Raji (cell line): ENCODE data around the gene NKAIN2.

ENCODE experiments used
- POLR2A ChIP-seq: IDR thresholded peaks from 2 replicates; pipeline ENCODE4 v1.6.1; 2011; ENCODE audit warnings: low read depth, low read length, control low read depth; ENCODE audit not compliant: insufficient read depth

The NKAIN2 gene

DNA sequence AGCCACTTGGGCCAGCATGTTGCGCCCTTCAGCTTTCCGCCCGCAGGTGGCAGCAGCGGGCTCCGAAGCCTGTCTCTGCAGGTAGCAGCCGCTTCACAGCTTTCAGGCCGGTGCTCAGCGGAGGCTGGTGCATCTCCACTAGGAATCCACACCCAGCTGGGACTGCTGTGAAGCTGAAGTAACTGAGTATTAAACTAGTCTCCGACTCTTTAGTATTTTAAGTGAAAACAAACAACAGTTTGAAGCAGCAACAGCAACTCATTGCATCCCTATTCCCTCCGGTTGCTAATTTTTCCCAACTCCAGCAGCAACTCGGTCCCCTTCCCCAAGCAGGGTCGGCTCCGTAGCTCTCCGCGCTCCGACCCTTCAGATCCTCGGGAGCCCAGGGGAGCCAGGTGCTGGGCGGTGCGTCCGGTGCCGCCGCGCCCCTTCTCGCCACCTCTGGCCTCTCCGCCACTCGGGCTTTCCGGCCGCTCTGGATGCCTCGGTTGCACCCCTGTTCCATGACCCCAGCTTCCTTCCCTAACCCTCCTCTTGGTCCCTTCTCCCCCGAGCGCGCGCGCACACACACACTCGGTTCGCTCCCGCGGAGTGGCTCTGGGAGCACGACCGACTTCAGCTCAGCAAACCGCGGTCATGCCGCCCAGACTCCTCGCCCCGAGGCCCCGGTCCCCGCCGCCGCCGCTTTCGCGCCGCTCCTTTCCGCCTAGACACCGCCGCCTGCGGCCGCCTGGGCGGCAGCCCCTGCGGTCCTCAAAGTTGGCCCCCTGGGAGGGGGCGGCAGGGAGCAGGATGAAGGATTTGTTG lies 765 bp upstream of the NKAIN2 start:
- no peak for TF ChIP-seq POLR2A

DNA sequence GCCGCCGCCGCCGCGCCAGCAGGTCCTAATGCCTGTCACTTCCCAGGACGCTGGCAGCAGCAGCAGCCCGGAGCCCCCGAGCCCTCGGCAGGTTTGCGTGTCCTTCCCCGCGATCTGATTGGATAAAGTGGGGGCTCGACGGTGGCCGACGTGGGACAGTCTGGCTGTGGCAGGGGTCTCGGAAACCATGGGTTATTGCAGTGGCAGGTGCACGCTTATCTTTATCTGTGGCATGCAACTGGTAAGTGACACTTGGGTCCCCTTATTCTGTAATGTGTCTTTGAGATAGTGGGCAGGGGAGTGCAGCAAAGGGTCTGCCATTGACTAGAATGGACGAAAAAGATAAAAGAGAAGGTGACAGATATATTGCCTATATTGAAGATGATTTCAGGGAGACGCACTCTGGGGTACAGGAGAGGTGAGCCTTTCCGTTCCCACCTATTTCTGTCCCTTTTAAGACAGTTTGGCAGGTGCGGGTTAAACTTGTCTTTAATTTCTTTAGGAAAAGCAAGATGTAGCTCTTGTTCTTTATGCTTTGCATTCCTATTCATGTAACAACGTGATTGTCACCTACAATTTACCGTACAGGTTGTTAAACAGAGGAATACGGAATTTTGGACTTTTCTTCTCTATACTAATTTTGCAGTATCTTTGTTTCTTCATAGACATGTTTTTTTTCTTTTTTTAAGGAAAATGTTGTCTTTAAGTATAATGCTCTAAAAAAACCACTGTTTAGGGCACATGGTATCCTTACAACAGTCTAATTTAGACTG lies 535 bp downstream of the NKAIN2 start:
- TF ChIP-seq POLR2A = no peak

DNA sequence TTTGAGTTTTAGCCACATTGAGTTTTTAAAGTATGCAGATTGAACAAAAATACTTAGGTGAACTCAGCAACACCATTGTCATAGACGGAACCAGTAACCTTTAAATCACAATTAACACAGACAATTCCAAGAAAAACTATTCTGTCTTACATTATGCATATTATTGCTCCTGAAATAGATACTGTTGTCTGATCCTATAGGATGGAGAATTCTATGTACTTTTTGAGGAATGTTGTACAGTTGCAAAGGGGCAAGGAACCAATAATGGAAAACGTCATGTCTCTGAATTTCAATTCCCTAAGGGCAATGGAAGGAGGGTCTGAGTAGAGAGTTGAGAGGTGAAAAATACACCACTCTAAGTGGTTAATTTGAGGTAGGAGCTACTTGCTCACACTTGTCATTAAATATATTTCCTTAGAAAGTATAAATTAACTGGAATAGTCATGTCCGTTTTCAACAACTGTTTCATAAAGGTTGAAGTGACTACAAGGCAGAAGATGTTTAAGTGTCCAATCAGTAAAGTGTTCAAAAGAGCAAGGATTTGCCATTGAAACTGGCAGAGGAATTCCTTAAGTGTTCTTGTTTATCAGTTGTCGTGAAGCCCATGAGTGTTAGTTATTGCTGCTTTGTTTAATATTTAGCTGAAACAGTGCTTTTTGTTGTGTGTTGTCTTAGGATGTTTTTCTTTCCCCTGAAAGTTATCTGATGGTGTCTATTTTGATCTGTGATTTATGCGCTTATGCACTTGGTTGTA lies 1.3 kb downstream of the NKAIN2 start:
- no peak for TF ChIP-seq POLR2A

DNA sequence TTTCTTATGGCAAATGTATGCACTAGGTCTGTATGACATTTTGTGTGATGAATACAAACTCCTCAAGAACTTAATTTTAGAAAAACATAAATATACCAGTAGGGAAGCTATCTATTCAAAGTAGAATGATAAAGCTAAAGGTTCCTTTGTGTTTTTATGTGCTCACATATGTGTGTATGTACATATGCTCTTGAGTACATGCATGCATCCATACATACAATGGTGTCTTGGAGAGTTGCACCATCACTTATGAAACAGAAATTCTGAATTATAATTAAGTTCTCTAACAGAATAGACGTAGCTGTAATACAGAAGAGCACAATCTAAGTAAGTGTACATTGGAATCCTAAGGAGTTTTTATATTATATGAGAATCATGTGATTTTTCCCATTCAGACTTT lies 2.3 kb downstream of the NKAIN2 start:
- no peak for TF ChIP-seq POLR2A

DNA sequence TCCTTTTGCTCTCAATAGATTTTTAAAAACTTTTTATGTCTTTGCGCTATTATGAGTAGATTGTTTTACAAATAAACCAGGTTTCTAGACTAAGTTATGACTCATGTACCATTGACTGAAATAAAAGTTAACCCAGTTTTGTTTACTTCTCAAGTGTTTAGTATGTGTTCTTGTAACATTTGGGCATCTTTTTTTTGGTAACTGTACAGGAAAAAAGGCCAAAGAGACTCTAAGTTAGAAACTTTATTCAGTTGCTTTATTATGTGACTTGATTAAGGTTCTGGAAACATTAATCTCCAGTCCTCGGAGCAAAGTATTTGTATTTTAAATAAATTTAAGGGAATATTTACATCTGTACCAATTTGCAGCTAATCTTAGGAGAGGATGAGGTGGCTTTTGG lies 2.9 kb downstream of the NKAIN2 start:
- TF ChIP-seq POLR2A = no peak

DNA sequence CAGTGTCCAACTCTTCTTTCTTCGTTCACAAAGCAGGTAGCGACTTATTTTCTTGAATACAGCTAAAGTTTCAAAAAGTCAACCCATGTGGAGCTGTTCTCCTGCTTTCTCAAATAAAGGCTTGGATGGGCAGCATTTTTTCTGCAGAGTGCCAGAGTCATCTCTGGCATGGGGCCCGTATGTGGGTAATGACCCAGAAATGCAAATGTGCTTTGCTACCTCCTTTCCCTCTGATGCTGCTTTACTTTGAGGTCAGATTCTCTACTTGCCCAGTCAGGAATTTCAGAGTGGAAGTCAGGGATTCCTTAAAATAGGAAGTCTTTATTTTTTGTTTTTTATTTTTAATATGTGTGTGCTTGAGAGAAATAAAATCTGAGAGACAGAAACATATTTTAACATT lies 4.9 kb downstream of the NKAIN2 start:
- no peak for TF ChIP-seq POLR2A

DNA sequence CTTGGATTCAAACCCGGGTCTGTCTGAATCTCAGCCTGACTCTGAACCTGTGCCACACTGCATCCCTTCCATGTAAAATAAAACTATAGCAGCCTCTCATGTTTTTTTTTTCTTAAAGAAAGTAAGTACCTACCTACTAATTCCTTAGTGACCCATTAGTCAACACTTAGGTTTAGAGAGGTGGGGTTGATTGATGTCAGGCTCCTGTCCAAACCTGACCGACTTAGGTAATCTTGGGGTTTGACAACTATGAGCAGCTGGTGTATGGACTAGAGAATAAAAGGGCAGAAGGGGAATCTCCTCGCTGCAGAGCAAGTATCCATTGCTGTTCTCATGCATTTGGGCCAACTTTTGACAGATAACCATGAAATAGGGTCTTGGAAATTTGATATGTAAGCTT lies 6.5 kb downstream of the NKAIN2 start:
- no peak for TF ChIP-seq POLR2A

DNA sequence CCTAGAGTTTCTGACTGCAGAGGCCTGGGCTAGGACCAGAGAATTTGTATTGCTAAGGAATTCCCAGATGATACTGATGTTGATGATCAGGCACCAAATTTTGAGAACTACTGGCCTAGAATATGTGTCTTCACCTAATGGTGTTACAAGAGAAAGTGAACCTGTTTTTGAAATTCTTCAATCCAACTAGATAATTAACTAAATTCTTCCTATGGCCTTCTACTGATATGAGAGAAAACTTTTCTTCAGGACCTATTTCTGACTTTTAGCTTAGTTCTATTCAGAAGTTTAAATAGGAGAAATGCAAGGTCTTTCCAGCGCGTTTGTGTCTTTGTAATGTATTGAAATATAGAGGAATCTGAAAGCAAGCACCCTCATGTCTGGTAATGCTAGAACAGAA lies 7.3 kb downstream of the NKAIN2 start:
- TF ChIP-seq POLR2A = no peak

DNA sequence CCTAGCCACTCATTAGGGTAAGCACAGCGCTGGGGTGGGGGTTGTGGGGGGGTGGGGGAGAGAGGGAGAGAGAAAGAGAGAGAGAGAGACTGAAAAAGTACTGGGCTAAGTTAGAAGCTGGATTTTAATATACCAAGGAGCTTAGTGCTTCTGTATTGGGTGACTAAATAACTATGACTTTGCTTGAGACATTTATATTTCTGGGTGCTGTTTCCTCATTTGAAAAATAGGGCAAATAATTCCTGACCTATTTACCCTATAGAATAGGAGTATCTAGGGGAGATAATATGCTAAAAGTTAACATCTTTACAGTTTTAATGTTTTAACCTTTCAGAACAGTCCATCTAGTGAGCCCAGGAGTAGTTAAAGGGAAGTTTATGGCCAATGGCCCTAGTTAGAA lies 7.7 kb downstream of the NKAIN2 start:
- TF ChIP-seq POLR2A = no peak

DNA sequence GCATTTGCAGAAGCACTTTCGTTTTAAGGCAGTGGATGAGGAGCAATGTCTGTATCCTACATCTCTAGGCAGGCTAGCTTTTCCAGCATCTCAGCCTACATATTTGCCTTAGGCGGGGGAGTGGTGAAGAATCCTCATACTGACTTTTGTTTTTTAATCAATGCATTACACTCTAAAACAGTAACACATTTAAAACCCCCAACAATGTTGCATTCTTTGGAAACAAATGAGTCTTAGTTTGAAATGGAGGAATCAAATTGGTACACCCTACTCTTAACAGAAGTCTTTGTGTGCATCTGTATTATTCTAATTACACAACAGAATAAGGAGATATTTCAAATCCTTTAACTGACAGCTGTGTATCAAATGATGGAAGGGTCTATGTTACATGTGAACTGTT lies 9.0 kb downstream of the NKAIN2 start:
- no peak for TF ChIP-seq POLR2A

DNA sequence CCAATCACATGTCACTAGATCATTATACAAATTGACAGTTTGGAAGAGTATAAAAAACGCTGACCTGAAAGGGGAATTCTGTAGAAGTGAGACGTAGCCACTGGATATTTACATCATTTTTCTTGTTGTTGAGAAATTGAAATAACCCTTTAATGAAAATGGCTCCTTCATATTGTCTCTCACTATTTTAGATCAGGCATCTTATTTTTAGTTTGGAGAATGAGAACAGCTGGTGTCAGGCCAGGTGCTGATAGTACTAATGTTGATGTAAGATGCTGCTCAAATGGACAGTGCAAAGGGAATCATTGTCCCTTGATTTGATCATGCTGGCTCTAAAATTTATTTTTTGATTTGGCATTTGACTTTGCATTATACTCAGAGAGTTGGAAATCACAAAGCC lies 17.4 kb downstream of the NKAIN2 start:
- TF ChIP-seq POLR2A = no peak

DNA sequence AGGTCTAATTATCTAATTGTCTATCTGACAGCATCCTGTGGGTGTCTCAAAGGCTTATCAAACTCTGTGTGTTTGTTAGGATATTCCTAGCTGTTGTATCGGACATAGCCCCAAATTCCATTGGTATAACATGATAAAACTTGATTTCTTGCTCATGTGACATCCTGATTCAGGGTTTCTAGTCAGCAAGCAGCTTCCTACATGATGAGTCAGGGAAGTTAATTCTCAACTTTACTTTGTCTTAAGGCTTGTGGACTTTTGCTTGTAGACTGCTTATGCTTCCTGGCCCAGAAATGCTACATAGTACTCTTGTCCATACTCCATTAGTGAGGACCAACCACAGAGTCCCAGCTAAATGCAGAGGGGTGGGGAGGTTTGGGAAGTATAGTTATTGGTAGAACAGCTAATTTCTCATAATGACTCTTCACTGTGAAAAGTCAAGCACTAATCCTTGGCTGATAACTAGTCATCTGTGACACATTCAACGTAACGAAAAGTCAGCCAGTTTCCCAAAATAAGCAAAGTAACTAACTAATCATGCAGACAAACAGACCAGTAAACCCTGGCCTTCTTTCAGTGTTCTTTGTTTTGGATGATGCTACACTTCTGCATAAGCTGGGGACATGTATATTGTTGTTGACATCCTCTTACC lies 25.8 kb downstream of the NKAIN2 start:
- no peak for TF ChIP-seq POLR2A

DNA sequence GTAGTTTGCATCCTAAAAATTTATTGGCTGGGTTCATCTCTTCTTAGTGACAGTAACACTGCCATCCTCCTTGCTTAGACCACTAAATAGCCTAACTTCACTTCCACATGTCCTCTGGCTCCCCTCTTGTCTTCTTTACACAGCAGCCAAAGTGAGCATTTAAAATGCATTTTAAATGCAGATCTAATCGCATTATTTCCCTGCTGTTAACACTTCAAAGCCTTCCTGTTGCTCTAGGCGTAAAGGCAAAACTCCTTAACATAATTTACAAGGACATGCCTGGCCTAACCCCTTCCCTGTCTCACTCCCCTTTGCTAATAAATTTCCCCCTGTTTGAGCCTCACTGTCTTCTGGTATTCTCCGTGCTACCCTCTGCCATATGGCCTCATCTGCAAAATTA lies 26.5 kb downstream of the NKAIN2 start:
- TF ChIP-seq POLR2A = no peak

DNA sequence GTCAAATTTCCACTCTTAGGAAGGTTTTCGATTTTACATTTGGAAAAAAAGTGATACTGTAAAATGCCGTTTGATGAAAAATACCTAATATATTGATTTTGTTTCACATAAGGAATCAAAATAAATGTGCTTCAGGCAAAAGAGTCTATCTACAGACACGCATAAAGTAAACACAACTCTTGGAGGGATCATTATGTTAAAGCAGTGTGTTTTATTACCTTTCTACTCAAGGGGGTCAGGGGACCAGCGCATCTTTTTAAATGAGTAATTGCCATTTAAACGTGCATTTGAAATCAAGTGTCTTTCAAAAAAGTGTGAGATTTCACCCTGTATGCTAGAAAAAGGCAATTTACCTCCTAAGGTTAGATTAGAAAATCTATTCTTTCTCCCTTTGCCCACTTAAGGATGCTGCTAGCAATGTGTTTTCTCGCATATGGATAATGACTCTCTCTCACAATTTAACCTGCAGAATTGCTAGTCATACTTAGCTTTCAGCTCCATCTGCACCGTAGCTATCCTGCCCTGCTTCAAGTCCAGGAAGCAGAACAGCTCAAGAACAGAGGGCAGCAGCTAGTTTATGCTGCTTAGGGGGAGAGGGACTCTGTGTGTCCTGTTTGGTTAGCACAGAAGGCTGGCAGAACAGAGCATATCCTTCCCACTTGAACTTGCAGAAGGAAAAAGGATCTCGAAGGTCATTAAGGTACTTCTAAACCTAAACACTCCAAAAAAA lies 35.0 kb downstream of the NKAIN2 start:
- no peak for TF ChIP-seq POLR2A
